Activated naive CD4-positive, alpha-beta T cell treated with anti-CD3 and anti-CD28 coated beads for 36 hours (primary cell): ENCODE measurements around the gene AMPD3. TPM values are rescaled to one million over a fixed set of nuclear protein-coding genes. Genes with fewer than 3 reads are reported as not detected.

Experiments used
- CTCF ChIA-PET: fragments of 350-600 bp; sonication (Branson Sonifier 250); formaldehyde crosslinking; loops from one replicate; lab custom pipeline; 2021; ENCODE audit warnings: antibody characterized with exemption; lab: Charles Lee
- DNase-seq: peaks from one replicate; pipeline ENCODE4 v3.0.0-alpha.2; 2020
- H3K27ac Mint-ChIP-seq: one replicate; pipeline ENCODE4 v1.8.0; 2021; ENCODE audit warnings: mild to moderate bottlenecking, mixed read lengths
- H3K27me3 Mint-ChIP-seq: one replicate; pipeline ENCODE4 v1.8.0; 2021; ENCODE audit warnings: low read depth, mixed read lengths
- H3K36me3 Mint-ChIP-seq: one replicate; pipeline ENCODE4 v1.8.0; 2021; ENCODE audit warnings: low read depth, mixed read lengths
- H3K4me1 Mint-ChIP-seq: one replicate; pipeline ENCODE4 v1.8.0; 2021; ENCODE audit warnings: low read depth, mixed read lengths
- H3K4me3 Mint-ChIP-seq: one replicate; pipeline ENCODE4 v1.8.0; 2021; ENCODE audit warnings: mild to moderate bottlenecking, moderate library complexity, mixed read lengths
- H3K9me3 Mint-ChIP-seq: one replicate; pipeline ENCODE4 v1.8.0; 2021; ENCODE audit warnings: mixed read lengths
- intact Hi-C: fragments of 100-400 bp; cut with micrococcal nuclease; formaldehyde crosslinking; loops from one replicate; pipeline ENCODE4 v1.15.1; 2023
- total RNA-seq, 2 experiments: library from RNA; stranded (reverse); gene quantifications; one replicate each; pipeline ENCODE4 v1.2.3, GENCODE V29; 2021

AMPD3 gene
- total RNA-seq, 2 experiments from 2014 or later, result 11.5 to 13.0 TPM

DNA sequence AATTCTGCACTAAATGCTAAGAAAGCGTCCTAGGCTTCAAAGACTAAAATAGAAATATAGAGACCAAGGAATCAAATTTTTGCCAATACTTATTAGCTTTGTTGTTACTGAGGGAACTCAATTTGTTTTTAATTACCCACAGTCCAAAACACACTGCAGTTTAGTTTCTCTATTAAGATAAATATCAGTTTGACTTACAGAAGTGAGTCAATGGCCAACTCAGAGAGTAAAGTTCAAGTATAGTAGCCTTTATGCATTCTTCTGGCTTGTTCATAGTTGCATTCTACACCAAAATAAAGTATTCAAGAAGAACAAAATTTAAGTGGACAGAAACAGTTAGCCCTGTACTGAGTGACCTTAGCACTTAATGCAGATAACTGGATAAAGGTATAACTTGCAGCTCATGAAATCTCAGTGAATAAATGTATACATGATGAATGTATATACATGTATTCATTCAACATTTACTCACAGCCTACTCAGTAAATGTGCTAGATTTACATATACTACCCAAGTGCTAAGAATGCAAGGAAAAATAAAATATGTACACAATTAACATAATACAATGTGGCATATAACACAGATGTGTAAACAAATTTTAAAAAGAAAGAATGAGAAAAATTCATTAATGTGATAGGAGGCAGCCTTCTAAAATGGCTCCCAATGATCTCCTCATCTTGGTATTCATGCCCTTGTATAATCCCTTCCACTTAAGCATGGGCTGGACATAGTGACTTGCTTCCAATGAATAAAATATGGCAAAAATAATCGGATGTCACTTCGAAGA is 95.6 kb downstream of the AMPD3 start:
- intact Hi-C loops, result no loop called here
- H3K36me3 Mint-ChIP-seq, result no peaks in the 10 kb centered on the region
- peaks cover 9% of the 10 kb centered on the region for H3K9me3 Mint-ChIP-seq
- CTCF ChIA-PET, result interaction anchor here (1.0 kb wide), 1 partner anchor 10 kb away, joined by 4 read pairs; the partner anchor contains the start of gene RNF141
- H3K4me3 Mint-ChIP-seq, result no peak overlapping the region
- no peak for DNase-seq
- no peaks in the 10 kb centered on the region for H3K4me1 Mint-ChIP-seq
- no peak overlapping the region for H3K27ac Mint-ChIP-seq
- H3K27me3 Mint-ChIP-seq, result peaks cover 9% of the 10 kb centered on the region

DNA sequence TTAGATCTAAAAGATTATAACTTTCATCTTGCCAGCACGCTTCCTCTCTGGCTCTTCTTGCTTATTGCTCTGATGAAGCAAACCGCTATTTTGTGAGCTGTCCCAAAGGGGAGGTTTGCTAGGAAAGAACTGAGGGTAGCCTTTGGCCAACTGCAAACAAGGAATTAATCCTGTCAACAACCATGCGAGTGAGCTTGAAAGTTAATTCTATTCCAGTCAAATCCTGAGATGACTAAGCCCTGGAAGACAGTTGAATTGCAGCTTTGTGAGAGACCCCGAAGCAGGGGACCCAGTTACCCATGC is 96.2 kb downstream of the AMPD3 start:
- intact Hi-C loops, result no loop called here
- Mint-ChIP-seq H3K4me1 (no peaks in the 10 kb centered on the region), H3K27ac (no peak overlapping the region), H3K4me3 (no peak overlapping the region), H3K9me3 (peaks cover 9% of the 10 kb centered on the region), H3K36me3 (no peaks in the 10 kb centered on the region), H3K27me3 (peaks cover 9% of the 10 kb centered on the region)
- CTCF ChIA-PET, result interaction anchor here (1.0 kb wide), 1 partner anchor 10 kb away, joined by 4 read pairs; no protein-coding TSS in a partner anchor
- DNase-seq, result no peak

GRCh38 chr11:10551845-10552352 is 96.8 kb downstream of the AMPD3 start:
- no peak overlapping the region for H3K27ac Mint-ChIP-seq
- CTCF ChIA-PET, result interaction anchor here (1.0 kb wide), 1 partner anchor 9 kb away, joined by 4 read pairs; no protein-coding TSS in a partner anchor
- DNase-seq, result no peak
- H3K27me3 Mint-ChIP-seq, result peaks cover 10% of the 10 kb centered on the region
- H3K4me1 Mint-ChIP-seq, result no peaks in the 10 kb centered on the region
- no peak overlapping the region for H3K4me3 Mint-ChIP-seq
- intact Hi-C loops, result no loop called here
- H3K36me3 Mint-ChIP-seq, result no peaks in the 10 kb centered on the region
- peaks cover 9% of the 10 kb centered on the region for H3K9me3 Mint-ChIP-seq

GRCh38 chr11:10556590-10556989 is 101.5 kb downstream of the AMPD3 start:
- Mint-ChIP-seq H3K4me3 (no peak overlapping the region), H3K9me3 (peaks cover 5% of the 10 kb centered on the region)
- CTCF ChIA-PET, result no interaction called here

More at GRCh38 chr11:10556590-10556989, 101.5 kb downstream of the AMPD3 start:
- Mint-ChIP-seq H3K36me3 (no peaks in the 10 kb centered on the region), H3K27ac (no peak overlapping the region), H3K27me3 (peaks cover 10% of the 10 kb centered on the region), H3K4me1 (no peaks in the 10 kb centered on the region)
- intact Hi-C loops, result no loop called here
- no peak for DNase-seq

Other genes starting within 250 kb of the AMPD3 start
- 1 to 10 TPM; 8.7 to 9.9 TPM for gene SBF2, start 161.0 kb upstream of the AMPD3 start, total RNA-seq
- gene ADM, start 150.2 kb upstream of the AMPD3 start, total RNA-seq, result under 1 TPM; 0.31 to 0.40 TPM
- gene RNF141, start 85.9 kb downstream of the AMPD3 start, total RNA-seq, result 10 to 100 TPM; 20.9 to 21.8 TPM
- not detected for gene LYVE1, start 113.4 kb downstream of the AMPD3 start, total RNA-seq
- gene IRAG1, start 238.5 kb downstream of the AMPD3 start, total RNA-seq, result not detected